NCI-H1048 (cell line): ENCODE results near the gene URB1.
"Not testable (repeated sequence)": the region's sequence is repeated elsewhere in the genome, so short reads cannot be mapped to it uniquely, and the experiment has no call there.

Source experiments
- DNase-seq: peaks from one replicate; lab custom pipeline; 2025; lab: John Stamatoyannopoulos, UW

Gene URB1

DNA sequence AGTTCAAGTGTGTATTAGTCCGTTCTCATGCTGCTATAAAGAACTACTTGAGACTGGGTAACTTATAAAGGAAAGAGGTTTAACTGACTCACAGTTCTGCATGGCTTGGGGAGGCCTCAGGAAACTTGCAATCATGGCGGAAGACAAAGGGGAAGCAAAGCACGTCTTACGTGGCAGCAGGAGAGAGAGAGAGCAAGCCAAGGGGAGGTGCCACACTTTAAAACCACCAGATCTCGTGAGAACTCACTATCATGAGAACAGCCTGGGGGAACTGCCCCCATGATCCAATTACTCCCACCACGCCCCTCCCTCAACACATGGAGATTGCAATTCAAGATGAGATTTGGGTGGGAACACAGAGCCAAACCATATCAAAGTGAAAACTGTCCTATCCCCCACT, 109.8 kb downstream of the URB1 start:
- DNase-seq, result no peak

DNA sequence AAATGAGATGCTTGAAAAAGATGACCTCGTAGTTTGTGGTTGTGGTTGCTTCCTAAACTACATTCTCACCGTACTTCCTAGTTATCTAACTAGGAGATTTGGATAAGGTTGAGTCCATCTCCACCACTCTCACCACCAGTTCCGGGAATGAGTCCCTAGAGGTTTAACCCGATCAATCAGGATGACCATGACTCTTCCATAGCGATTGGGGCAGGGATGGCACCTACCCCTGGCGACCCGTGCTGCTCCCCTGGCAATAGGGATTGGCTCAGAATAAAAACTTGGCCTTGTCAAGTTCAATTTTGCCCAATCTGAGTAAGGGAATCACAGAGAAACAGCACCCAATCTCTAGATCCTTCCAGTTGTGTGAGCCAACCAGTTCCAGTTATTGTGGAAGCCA, 111.3 kb downstream of the URB1 start:
- no peak for DNase-seq

DNA sequence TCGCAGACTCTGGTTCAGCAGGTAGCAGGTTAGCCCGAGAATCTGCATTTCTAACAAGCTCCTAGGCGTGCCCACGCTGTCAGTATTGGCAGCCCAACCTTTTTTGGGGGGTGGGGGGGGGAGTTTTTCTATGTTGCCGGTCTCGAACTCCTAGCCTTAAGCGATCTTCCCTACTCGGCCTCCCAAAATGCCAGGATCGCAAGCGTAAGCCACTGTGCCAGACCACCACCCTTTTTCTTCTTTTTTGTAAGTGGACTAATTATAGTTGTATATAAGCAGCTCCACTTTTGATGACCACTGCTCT, 113.5 kb downstream of the URB1 start:
- DNase-seq, result no peak

GRCh38 chr21:32278518-32279376, 114.1 kb downstream of the URB1 start, which contains the start of gene MIS18A:
Gene MIS18A (minus strand): TSS chr21:32279049. CDS start chr21:32279014, 35 bp downstream.
- peak; percentile 81 for DNase-seq

GRCh38 chr21:32278103-32278502, 114.7 kb downstream of the URB1 start:
- no peak for DNase-seq

- DNase-seq, result no peak
Observed at GRCh38 chr21:32276671-32277070, 116.1 kb downstream of the URB1 start.

DNA sequence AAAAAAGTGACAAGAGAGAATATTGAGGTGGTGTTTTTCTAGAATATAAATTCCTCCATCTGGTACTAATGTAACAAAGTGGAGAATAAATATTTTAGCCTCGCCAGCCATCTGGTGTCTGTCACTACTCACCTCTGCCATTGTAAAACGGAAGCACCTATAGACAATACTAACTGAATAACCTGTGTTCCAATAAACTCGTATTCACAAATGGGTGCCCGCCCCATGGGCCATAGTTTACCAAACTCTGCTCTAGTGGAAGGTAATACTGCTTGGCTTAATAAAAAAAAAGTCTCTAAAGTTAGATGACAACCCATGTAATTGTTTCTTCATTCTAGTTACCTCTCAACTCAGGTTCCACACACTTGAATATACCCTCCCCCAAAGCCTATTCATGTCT, 122.1 kb downstream of the URB1 start:
- no peak for DNase-seq

- DNase-seq, result not testable (repeated sequence)
Observed at GRCh38 chr21:32265321-32265720, 127.5 kb downstream of the URB1 start.

GRCh38 chr21:32261929-32262328, 130.9 kb downstream of the URB1 start:
- DNase-seq, result no peak
